Panc1 (cell line): Measurements from ENCODE around the gene HLA-DMB. TPM values are rescaled to one million over a fixed set of nuclear protein-coding genes. Genes with fewer than 3 reads are reported as not detected.

Experiments used
- ATAC-seq: fragments of 200-7000 bp; cut with Tn5 transposase; 2 replicates; pipeline ENCODE4 v1.9.1; 2020; ENCODE audit warnings: mild to moderate bottlenecking, moderate library complexity
- BruUV-seq: library from RNA; stranded (reverse); fragments of 400-500 nt; replicated peaks from 2 replicates; lab custom pipeline; 2021; lab: Mats Ljungman, UMichigan
- CTCF ChIA-PET: fragments of 300-600 bp; sonication (Branson Sonifier 250); formaldehyde crosslinking; loops from one replicate; lab custom pipeline; 2022; ENCODE audit warnings: antibody characterized with exemption; lab: Charles Lee
- POLR2A ChIA-PET: fragments of 300-600 bp; sonication (Branson Sonifier 250); formaldehyde crosslinking; loops from one replicate; lab custom pipeline; 2022; ENCODE audit warnings: antibody characterized with exemption; lab: Charles Lee
- DNase-seq: peaks from one replicate; pipeline ENCODE4 v3.0.0-alpha.2; 2010; ENCODE audit warnings: low read depth, low spot score
- H3K27ac ChIP-seq: 2 replicates; pipeline ENCODE4 v1.5.1; 2011; ENCODE audit warnings: mild to moderate bottlenecking, low read length, inconsistent platforms
- H3K27me3 ChIP-seq: fragments of 200-500 bp; sonication (Bioruptor generic); 2 replicates; pipeline ENCODE4 v1.6.0; 2014; ENCODE audit warnings: low read length, inconsistent platforms; ENCODE audit not compliant: control insufficient read depth, insufficient read depth
- H3K36me3 ChIP-seq: fragments of 200-500 bp; sonication (Bioruptor generic); 2 replicates; pipeline ENCODE4 v1.5.1; 2014; ENCODE audit warnings: inconsistent platforms, mild to moderate bottlenecking, low read length, moderate library complexity; ENCODE audit not compliant: control insufficient read depth, insufficient read depth
- H3K4me1 ChIP-seq: 2 replicates; pipeline ENCODE4 v1.5.1; 2011; ENCODE audit warnings: inconsistent platforms, mild to moderate bottlenecking, low read length, moderate library complexity; ENCODE audit not compliant: control insufficient read depth, insufficient read depth
- H3K4me3 ChIP-seq, 2 experiments: 2 replicates each; pipeline ENCODE4 v1.5.1; 2011 to 2012; ENCODE audit warnings: low read depth in 2 of 2, low read length in 2 of 2, mild to moderate bottlenecking in 2 of 2, inconsistent platforms in 1 of 2, moderate library complexity in 1 of 2
- H3K9me3 ChIP-seq: fragments of 200-500 bp; sonication (Bioruptor generic); 2 replicates; pipeline ENCODE4 v1.5.1; 2014; ENCODE audit warnings: low read depth, mild to moderate bottlenecking, inconsistent platforms, low read length, moderate library complexity; ENCODE audit not compliant: control insufficient read depth, insufficient read depth
- CTCF ChIP-seq: fragments of 450-650 bp; IDR thresholded peaks from 2 replicates; pipeline ENCODE4 v1.5.1; 2017; ENCODE audit warnings: mild to moderate bottlenecking
- POLR2AphosphoS5 ChIP-seq: IDR thresholded peaks from 2 replicates; pipeline ENCODE4 v1.6.1; 2012; ENCODE audit warnings: mild to moderate bottlenecking, low read depth, low read length, moderate library complexity
- REST ChIP-seq, 2 experiments: IDR thresholded peaks; 2 replicates each; pipeline ENCODE4 v1.6.1; 2011 to 2012; ENCODE audit warnings: low read depth in 2 of 2, control low read depth in 1 of 2, low read length in 1 of 2, mild to moderate bottlenecking in 1 of 2, moderate library complexity in 1 of 2; ENCODE audit not compliant: insufficient read depth in 1 of 2
- SIN3A ChIP-seq: IDR thresholded peaks from 2 replicates; pipeline ENCODE4 v1.6.1; 2012; ENCODE audit warnings: low read depth, mild to moderate bottlenecking, low read length, moderate library complexity, borderline replicate concordance; ENCODE audit not compliant: insufficient read depth
- TCF7L2 ChIP-seq: IDR thresholded peaks from 2 replicates; pipeline ENCODE4 v1.6.1; 2011; ENCODE audit warnings: mild to moderate bottlenecking, low read depth, low read length, inconsistent platforms
- in situ Hi-C: cut with HindIII; loops from 2 replicates; pipeline ENCODE4 v1.10.0; 2016; ENCODE audit warnings: low sequenced_read_pairs, low pct_unique_long_range_greater_than_20kb
- intact Hi-C: fragments of 100-400 bp; cut with micrococcal nuclease; formaldehyde crosslinking; loops from one replicate; pipeline ENCODE4 v1.10.0; 2022; ENCODE audit not compliant: unreplicated experiment
- total RNA-seq: library from RNA; stranded (reverse); gene quantifications from one replicate; pipeline ENCODE4 v1.2.1, GENCODE V29; 2021; ENCODE audit not compliant: unreplicated experiment

Gene HLA-DMB
- total RNA-seq, 1 experiment from 2014 or later = 0.44 TPM

- Histone ChIP-seq H3K4me3 (no peak overlapping the region), H3K9me3 (no peaks in the 10 kb centered on the region), H3K27ac (no peak overlapping the region), H3K36me3 (no peaks in the 10 kb centered on the region), H3K27me3 (peaks cover 6% of the 10 kb centered on the region; the same call in 1 of the 2 replicates), H3K4me1 (no peaks in the 10 kb centered on the region)
- CTCF ChIA-PET = no interaction called here
- DNase-seq (no peak), ATAC-seq (no peak)
- POLR2A ChIA-PET = no interaction called here
- TF ChIP-seq TCF7L2 = no peak
- no peak for TF ChIP-seq REST (IDR thresholded peaks at IDR 0.05; ENCODE audit: insufficient read depth in 1 of 2, low read depth in 2 of 2, low read length in 1 of 2)
- no peak for TF ChIP-seq CTCF
- TF ChIP-seq SIN3A = no peak
- no peak for TF ChIP-seq POLR2AphosphoS5
- intact Hi-C loops (no loop called here), in situ Hi-C loops (no loop called here)
- no TSS peak for BruUV-seq
These were observed 31.9 kb downstream of the HLA-DMB start for GRCh38 chr6:32908897-32909296.

GRCh38 chr6:32906539-32906938, 34.3 kb downstream of the HLA-DMB start:
- no peak overlapping the region for H3K27ac ChIP-seq
- BruUV-seq = no TSS peak
- CTCF ChIA-PET = no interaction called here

More at GRCh38 chr6:32906539-32906938, 34.3 kb downstream of the HLA-DMB start:
- DNase-seq = no peak
- no peaks in the 10 kb centered on the region for H3K36me3 ChIP-seq
- intact Hi-C loops = no loop called here
- H3K9me3 ChIP-seq = no peaks in the 10 kb centered on the region
- TF ChIP-seq POLR2AphosphoS5 = no peak
- TF ChIP-seq SIN3A = no peak
- TF ChIP-seq TCF7L2 = no peak
- no peak for TF ChIP-seq REST (IDR thresholded peaks at IDR 0.05; ENCODE audit: insufficient read depth in 1 of 2, low read depth in 2 of 2, low read length in 1 of 2)
- TF ChIP-seq CTCF = no peak
- POLR2A ChIA-PET = no interaction called here
- ATAC-seq = no peak
- H3K4me3 ChIP-seq = no peak overlapping the region
- H3K4me1 ChIP-seq = no peaks in the 10 kb centered on the region
- H3K27me3 ChIP-seq = peaks cover 4% of the 10 kb centered on the region; the same call in 1 of the 2 replicates
- in situ Hi-C loops = no loop called here
